Endodermal cell (in vitro differentiated cells): ENCODE results near the gene LRMDA. TPM values are rescaled to one million over a fixed set of nuclear protein-coding genes. Genes with fewer than 3 reads are reported as not detected.

Experiments
- DNase-seq: peaks from one replicate; pipeline ENCODE4 v3.0.0-alpha.2; 2017
- H3K27ac ChIP-seq: 2 replicates; pipeline ENCODE4 v1.5.1; 2013; ENCODE audit warnings: mild to moderate bottlenecking, low read depth, low read length, moderate library complexity
- H3K27me3 ChIP-seq: 2 replicates; pipeline ENCODE4 v1.6.1; 2013; ENCODE audit warnings: mild to moderate bottlenecking, low read length, moderate library complexity; ENCODE audit not compliant: insufficient read depth, control insufficient read depth, poor library complexity, severe bottlenecking
- H3K36me3 ChIP-seq: 2 replicates; pipeline ENCODE4 v1.7.0; 2013; ENCODE audit warnings: mild to moderate bottlenecking, low read length, moderate library complexity; ENCODE audit not compliant: control insufficient read depth, insufficient read depth
- H3K4me1 ChIP-seq: one replicate; pipeline ENCODE4 v1.7.0; 2013; ENCODE audit warnings: low read length; ENCODE audit not compliant: control insufficient read depth, insufficient read depth
- H3K4me3 ChIP-seq: 2 replicates; pipeline ENCODE4 v1.5.1; 2013; ENCODE audit warnings: mild to moderate bottlenecking, low read length, moderate library complexity
- H3K9ac ChIP-seq: 2 replicates; pipeline ENCODE4 v1.6.1; 2013; ENCODE audit warnings: mild to moderate bottlenecking, low read length, moderate library complexity; ENCODE audit not compliant: poor library complexity, severe bottlenecking; ENCODE audit errors: extremely low read depth
- H3K9me3 ChIP-seq: 2 replicates; pipeline ENCODE4 v1.6.1; 2013; ENCODE audit warnings: mild to moderate bottlenecking, low read length, moderate library complexity; ENCODE audit not compliant: control insufficient read depth
- H3K27ac Mint-ChIP-seq: 2 replicates; pipeline ENCODE4 v1.8.0; 2020; ENCODE audit warnings: mixed read lengths
- H3K27me3 Mint-ChIP-seq: 2 replicates; pipeline ENCODE4 v1.8.0; 2021; ENCODE audit warnings: mild to moderate bottlenecking, mixed read lengths; ENCODE audit not compliant: insufficient read depth
- H3K36me3 Mint-ChIP-seq: 2 replicates; pipeline ENCODE4 v1.8.0; 2020; ENCODE audit warnings: low read depth, mixed read lengths
- H3K4me1 Mint-ChIP-seq: 2 replicates; pipeline ENCODE4 v1.8.0; 2020; ENCODE audit warnings: mixed read lengths
- H3K4me3 Mint-ChIP-seq: 2 replicates; pipeline ENCODE4 v1.8.0; 2020; ENCODE audit warnings: mild to moderate bottlenecking, moderate library complexity, mixed read lengths
- H3K9me3 Mint-ChIP-seq: 2 replicates; pipeline ENCODE4 v1.8.0; 2020; ENCODE audit warnings: mild to moderate bottlenecking, mixed read lengths
- WGBS, 2 experiments: methylation state at CpG; one replicate each; pipeline versions ENCODE4 v1.1.5 to v1.1.7; 2013; ENCODE audit warnings: missing lambda C conversion rate in 2 of 2, mixed read lengths in 1 of 2; ENCODE audit not compliant: insufficient coverage in 1 of 2, insufficient read length in 1 of 2; 5-methylcytosine and 5-hydroxymethylcytosine counted together
- total RNA-seq, 2 donors: library from RNA; stranded (reverse); fragmentation: NEBNext Ultra II Directional in 1 of 2; extraction: Animal tissue kit (Norgen Biotek cat#: 25700) in 1 of 2; gene quantifications; 2 replicates in 1 of 2; 3 replicates in 1 of 2; pipeline ENCODE4 v1.2.1, GENCODE V29; 2021
- TF ChIP-seq, protein P1 (sequence below): fragments of 200-600 bp; sonication (generic); conservative IDR thresholded peaks from 2 replicates; pipeline ENCODE4 v1.5.0; 2021; ENCODE audit warnings: antibody characterized with exemption, mild to moderate bottlenecking

Gene LRMDA
- total RNA-seq, 2 donors from 2014 or later: 1.7 to 5.1 TPM

DNA sequence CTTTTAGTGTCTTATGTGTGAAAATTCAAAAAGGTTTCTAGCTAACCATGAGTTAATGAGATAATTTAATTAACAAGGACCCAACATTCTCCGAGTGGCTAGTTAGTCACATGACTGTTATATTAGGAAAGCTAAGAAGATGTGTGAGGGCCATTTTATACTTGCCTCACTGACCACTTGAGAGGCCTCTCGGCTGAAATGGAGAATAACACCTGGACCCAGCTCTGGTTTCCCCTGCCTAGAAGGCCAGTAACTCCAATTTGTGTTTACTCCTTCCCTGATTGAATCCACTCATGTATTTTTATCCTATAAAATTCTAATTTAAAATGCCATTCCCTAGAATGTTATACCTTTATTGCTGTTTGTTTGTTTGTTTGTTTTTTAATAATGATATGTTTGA lies 1115.0 kb downstream of the LRMDA start:
- Histone ChIP-seq H3K27ac (no peak overlapping the region), H3K27me3 (no peaks in the 10 kb centered on the region), H3K9ac (no peak overlapping the region), H3K9me3 (no peaks in the 10 kb centered on the region), H3K4me1 (peaks cover 7% of the 10 kb centered on the region), H3K36me3 (no peaks in the 10 kb centered on the region), H3K4me3 (no peak overlapping the region)
- DNase-seq: no peak
- Mint-ChIP-seq H3K27ac (no peak overlapping the region), H3K27me3 (peaks cover 5% of the 10 kb centered on the region), H3K9me3 (no peaks in the 10 kb centered on the region), H3K4me3 (no peak overlapping the region), H3K4me1 (peaks cover 7% of the 10 kb centered on the region), H3K36me3 (no peaks in the 10 kb centered on the region)
- WGBS, 2 experiments: 86 to 100% methylated on average over 1 to 2 of the region's 2 CpGs
- TF ChIP-seq, protein P1, sequence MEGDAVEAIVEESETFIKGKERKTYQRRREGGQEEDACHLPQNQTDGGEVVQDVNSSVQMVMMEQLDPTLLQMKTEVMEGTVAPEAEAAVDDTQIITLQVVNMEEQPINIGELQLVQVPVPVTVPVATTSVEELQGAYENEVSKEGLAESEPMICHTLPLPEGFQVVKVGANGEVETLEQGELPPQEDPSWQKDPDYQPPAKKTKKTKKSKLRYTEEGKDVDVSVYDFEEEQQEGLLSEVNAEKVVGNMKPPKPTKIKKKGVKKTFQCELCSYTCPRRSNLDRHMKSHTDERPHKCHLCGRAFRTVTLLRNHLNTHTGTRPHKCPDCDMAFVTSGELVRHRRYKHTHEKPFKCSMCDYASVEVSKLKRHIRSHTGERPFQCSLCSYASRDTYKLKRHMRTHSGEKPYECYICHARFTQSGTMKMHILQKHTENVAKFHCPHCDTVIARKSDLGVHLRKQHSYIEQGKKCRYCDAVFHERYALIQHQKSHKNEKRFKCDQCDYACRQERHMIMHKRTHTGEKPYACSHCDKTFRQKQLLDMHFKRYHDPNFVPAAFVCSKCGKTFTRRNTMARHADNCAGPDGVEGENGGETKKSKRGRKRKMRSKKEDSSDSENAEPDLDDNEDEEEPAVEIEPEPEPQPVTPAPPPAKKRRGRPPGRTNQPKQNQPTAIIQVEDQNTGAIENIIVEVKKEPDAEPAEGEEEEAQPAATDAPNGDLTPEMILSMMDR: no peak

- H3K27ac Mint-ChIP-seq: no peak overlapping the region
- 42 to 49% methylated on average over 2 to 11 of the region's 11 CpGs for WGBS, 2 experiments
- H3K9me3 Mint-ChIP-seq: no peaks in the 10 kb centered on the region
- Histone ChIP-seq H3K4me3 (no peak overlapping the region), H3K27ac (no peak overlapping the region), H3K36me3 (no peaks in the 10 kb centered on the region), H3K4me1 (peaks cover 7% of the 10 kb centered on the region), H3K9me3 (no peaks in the 10 kb centered on the region), H3K27me3 (no peaks in the 10 kb centered on the region), H3K9ac (no peak overlapping the region)
- DNase-seq: peak; percentile 92
- peaks cover 5% of the 10 kb centered on the region for H3K27me3 Mint-ChIP-seq
- H3K4me1 Mint-ChIP-seq: peaks cover 7% of the 10 kb centered on the region
- no peak overlapping the region for H3K4me3 Mint-ChIP-seq
- TF ChIP-seq, protein P1: peak; percentile 87
- no peaks in the 10 kb centered on the region for H3K36me3 Mint-ChIP-seq
Measured at GRCh38 chr10:76547352-76547972, 1116.0 kb downstream of the LRMDA start.

DNA sequence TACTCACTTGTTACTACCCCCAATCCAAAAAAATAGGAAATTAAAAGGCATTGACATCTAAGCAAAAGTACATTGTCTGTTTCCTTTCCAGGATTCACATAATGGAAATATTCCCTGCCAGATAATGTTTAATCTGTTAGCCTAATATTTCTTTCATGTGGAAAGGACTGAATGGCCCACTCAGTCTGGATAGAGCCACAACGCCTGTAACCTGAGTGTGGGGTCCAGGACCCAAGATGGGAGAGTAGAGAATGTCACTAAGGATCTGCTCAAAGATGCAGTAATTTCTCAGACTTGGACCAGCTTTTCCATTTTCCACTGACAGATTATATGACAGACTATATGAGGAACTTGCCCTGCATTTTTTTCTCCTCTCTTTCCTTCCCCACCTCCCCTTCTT lies 1117.3 kb downstream of the LRMDA start:
- H3K9me3 Mint-ChIP-seq: no peaks in the 10 kb centered on the region
- H3K36me3 ChIP-seq: no peaks in the 10 kb centered on the region
- no peaks in the 10 kb centered on the region for H3K27me3 ChIP-seq
- peaks cover 7% of the 10 kb centered on the region for H3K4me1 ChIP-seq
- peaks cover 5% of the 10 kb centered on the region for H3K27me3 Mint-ChIP-seq
- no peak overlapping the region for H3K4me3 Mint-ChIP-seq
- peaks cover 7% of the 10 kb centered on the region for H3K4me1 Mint-ChIP-seq
- no peaks in the 10 kb centered on the region for H3K9me3 ChIP-seq
- no peak overlapping the region for H3K9ac ChIP-seq
- no peak overlapping the region for H3K27ac ChIP-seq
- TF ChIP-seq, protein P1: no peak
- DNase-seq: no peak
- H3K36me3 Mint-ChIP-seq: no peaks in the 10 kb centered on the region
- 95 to 100% methylated on average over 1 of the region's 1 CpG for WGBS, 2 experiments
- no peak overlapping the region for H3K27ac Mint-ChIP-seq
- H3K4me3 ChIP-seq: no peak overlapping the region
